Endothelial cell (in vitro differentiated cells): ENCODE data around the gene KCNK10. TPM values are rescaled to one million over a fixed set of nuclear protein-coding genes. Genes with fewer than 3 reads are reported as not detected.

ENCODE experiments used
- DNase-seq: peaks from one replicate; pipeline ENCODE4 v3.0.0; 2021; ENCODE audit warnings: low spot score
- H3K27ac Mint-ChIP-seq: one replicate; pipeline ENCODE4 v1.8.0; 2021; ENCODE audit warnings: mixed read lengths, inconsistent platforms; ENCODE audit not compliant: unreplicated experiment
- H3K27me3 Mint-ChIP-seq: one replicate; pipeline ENCODE4 v1.8.0; 2021; ENCODE audit warnings: mild to moderate bottlenecking, moderate library complexity, mixed read lengths, inconsistent platforms; ENCODE audit not compliant: unreplicated experiment
- H3K36me3 Mint-ChIP-seq: one replicate; pipeline ENCODE4 v1.8.0; 2021; ENCODE audit warnings: mild to moderate bottlenecking, low read depth, mixed read lengths, inconsistent platforms; ENCODE audit not compliant: unreplicated experiment
- H3K4me1 Mint-ChIP-seq: one replicate; pipeline ENCODE4 v1.8.0; 2021; ENCODE audit warnings: mild to moderate bottlenecking, mixed read lengths, inconsistent platforms; ENCODE audit not compliant: unreplicated experiment
- H3K4me3 Mint-ChIP-seq: one replicate; pipeline ENCODE4 v1.8.0; 2021; ENCODE audit warnings: mild to moderate bottlenecking, mixed read lengths, inconsistent platforms; ENCODE audit not compliant: unreplicated experiment
- H3K9me3 Mint-ChIP-seq: one replicate; pipeline ENCODE4 v1.8.0; 2021; ENCODE audit warnings: mixed read lengths, inconsistent platforms; ENCODE audit not compliant: unreplicated experiment
- total RNA-seq: library from RNA; stranded (reverse); fragmentation: NEBNext Ultra II Directional; extraction: Animal tissue kit (Norgen Biotek cat#: 25700); gene quantifications from one replicate; pipeline ENCODE4 v1.2.1, GENCODE V29; 2021; ENCODE audit not compliant: unreplicated experiment
- TF ChIP-seq, protein P1 (sequence below): fragments of 200-600 bp; sonication (generic); IDR thresholded peaks from one replicate; pipeline ENCODE4 v1.5.0; 2021; ENCODE audit warnings: antibody characterized with exemption; ENCODE audit not compliant: unreplicated experiment

The KCNK10 gene
- total RNA-seq, 1 donor from 2014 or later: 2.3 TPM

DNA sequence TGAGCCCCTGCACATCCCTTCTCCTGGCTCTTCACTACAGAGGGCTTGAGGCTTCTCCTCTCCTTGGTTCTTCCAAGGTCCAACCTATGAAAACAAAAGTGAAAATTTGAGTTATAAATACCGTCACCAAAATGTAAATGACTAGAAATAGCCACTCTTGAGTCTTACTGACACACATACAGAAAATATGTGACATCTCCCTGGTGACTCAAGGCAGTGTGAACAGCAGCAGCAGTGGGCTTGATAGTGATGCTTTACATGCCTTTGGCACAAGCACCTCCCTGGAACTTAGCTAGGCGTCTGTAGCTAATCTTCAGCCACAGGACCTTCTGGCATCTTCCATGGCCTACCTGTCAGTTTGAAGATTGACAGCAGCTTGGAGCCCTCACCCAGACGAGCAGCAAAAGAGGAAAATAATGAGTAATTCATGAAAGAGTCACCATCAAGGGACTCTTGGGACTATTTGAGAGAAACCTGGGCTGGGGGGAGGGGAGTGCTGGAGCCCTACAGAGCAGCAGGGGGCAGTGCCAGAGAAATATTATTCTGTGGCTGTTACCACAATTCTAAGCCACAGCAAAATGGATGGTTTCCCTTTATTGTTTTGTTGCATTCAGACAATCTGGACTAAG lies 158.0 kb downstream of the KCNK10 start:
- no peak for DNase-seq
- TF ChIP-seq, protein P1, sequence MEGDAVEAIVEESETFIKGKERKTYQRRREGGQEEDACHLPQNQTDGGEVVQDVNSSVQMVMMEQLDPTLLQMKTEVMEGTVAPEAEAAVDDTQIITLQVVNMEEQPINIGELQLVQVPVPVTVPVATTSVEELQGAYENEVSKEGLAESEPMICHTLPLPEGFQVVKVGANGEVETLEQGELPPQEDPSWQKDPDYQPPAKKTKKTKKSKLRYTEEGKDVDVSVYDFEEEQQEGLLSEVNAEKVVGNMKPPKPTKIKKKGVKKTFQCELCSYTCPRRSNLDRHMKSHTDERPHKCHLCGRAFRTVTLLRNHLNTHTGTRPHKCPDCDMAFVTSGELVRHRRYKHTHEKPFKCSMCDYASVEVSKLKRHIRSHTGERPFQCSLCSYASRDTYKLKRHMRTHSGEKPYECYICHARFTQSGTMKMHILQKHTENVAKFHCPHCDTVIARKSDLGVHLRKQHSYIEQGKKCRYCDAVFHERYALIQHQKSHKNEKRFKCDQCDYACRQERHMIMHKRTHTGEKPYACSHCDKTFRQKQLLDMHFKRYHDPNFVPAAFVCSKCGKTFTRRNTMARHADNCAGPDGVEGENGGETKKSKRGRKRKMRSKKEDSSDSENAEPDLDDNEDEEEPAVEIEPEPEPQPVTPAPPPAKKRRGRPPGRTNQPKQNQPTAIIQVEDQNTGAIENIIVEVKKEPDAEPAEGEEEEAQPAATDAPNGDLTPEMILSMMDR: no peak
- H3K27ac Mint-ChIP-seq: no peak overlapping the region
- no peaks in the 10 kb centered on the region for H3K9me3 Mint-ChIP-seq
- H3K36me3 Mint-ChIP-seq: peaks cover 7% of the 10 kb centered on the region
- H3K27me3 Mint-ChIP-seq: peaks cover 3% of the 10 kb centered on the region
- H3K4me1 Mint-ChIP-seq: peaks cover 6% of the 10 kb centered on the region
- H3K4me3 Mint-ChIP-seq: no peak overlapping the region

- no peak overlapping the region for H3K4me3 Mint-ChIP-seq
- no peak for DNase-seq
These were observed 159.3 kb downstream of the KCNK10 start for GRCh38 chr14:88163731-88164255.

GRCh38 chr14:88156127-88156526 lies 166.9 kb downstream of the KCNK10 start:
- TF ChIP-seq, protein P1: no peak
- H3K27me3 Mint-ChIP-seq: no peaks in the 10 kb centered on the region
- no peak for DNase-seq
- no peak overlapping the region for H3K27ac Mint-ChIP-seq
- no peak overlapping the region for H3K4me3 Mint-ChIP-seq
- no peaks in the 10 kb centered on the region for H3K9me3 Mint-ChIP-seq
- no peaks in the 10 kb centered on the region for H3K36me3 Mint-ChIP-seq
- no peaks in the 10 kb centered on the region for H3K4me1 Mint-ChIP-seq

More at GRCh38 chr14:88163731-88164255, 159.3 kb downstream of the KCNK10 start:
- no peaks in the 10 kb centered on the region for H3K9me3 Mint-ChIP-seq
- peaks cover 3% of the 10 kb centered on the region for H3K27me3 Mint-ChIP-seq
- H3K27ac Mint-ChIP-seq: peak overlapping the region; percentile 3
- peaks cover 6% of the 10 kb centered on the region for H3K4me1 Mint-ChIP-seq
- TF ChIP-seq, protein P1: no peak
- peaks cover 7% of the 10 kb centered on the region for H3K36me3 Mint-ChIP-seq

GRCh38 chr14:88154926-88155325 lies 168.1 kb downstream of the KCNK10 start:
- H3K27me3 Mint-ChIP-seq: no peaks in the 10 kb centered on the region
- no peaks in the 10 kb centered on the region for H3K4me1 Mint-ChIP-seq
- DNase-seq: no peak
- no peak overlapping the region for H3K4me3 Mint-ChIP-seq
- TF ChIP-seq, protein P1: no peak
- H3K27ac Mint-ChIP-seq: no peak overlapping the region
- H3K36me3 Mint-ChIP-seq: no peaks in the 10 kb centered on the region
- H3K9me3 Mint-ChIP-seq: no peaks in the 10 kb centered on the region

- no peak for DNase-seq
- peaks cover 3% of the 10 kb centered on the region for H3K4me1 Mint-ChIP-seq
- H3K27me3 Mint-ChIP-seq: no peaks in the 10 kb centered on the region
- H3K4me3 Mint-ChIP-seq: no peak overlapping the region
- no peaks in the 10 kb centered on the region for H3K36me3 Mint-ChIP-seq
- H3K27ac Mint-ChIP-seq: no peak overlapping the region
- TF ChIP-seq, protein P1: no peak
- H3K9me3 Mint-ChIP-seq: no peaks in the 10 kb centered on the region
These were observed 168.7 kb downstream of the KCNK10 start for GRCh38 chr14:88154321-88154720.
